NCI-H2107 treated with DMSO at 0.1 percent for 48 hours (cell line): ENCODE measurements around the gene ACLY.

Experiments used
- DNase-seq: peaks from one replicate; lab custom pipeline; 2025; ENCODE audit not compliant: unreplicated experiment; lab: John Stamatoyannopoulos, UW

The ACLY gene

DNA sequence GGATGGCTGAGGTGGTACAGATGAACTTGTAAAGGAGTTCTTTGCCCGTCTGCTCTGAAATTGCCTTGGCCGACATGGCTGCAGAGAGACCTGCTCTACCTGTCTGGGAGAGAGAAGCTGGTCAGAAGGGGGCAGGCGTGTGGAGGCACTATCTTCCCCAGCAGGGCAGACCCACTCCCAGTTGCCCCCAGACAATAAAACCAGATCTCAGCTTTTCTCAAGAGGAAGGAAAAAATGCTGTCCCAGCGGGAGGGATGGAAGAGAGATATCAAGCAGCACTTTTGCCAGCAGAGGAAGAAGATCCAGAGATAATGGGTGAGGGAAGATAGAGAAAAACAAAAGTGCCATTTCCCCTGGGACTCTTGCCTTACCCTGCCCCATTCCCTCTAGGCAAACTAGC, 5.0 kb downstream of the ACLY start:
- DNase-seq: no peak

DNA sequence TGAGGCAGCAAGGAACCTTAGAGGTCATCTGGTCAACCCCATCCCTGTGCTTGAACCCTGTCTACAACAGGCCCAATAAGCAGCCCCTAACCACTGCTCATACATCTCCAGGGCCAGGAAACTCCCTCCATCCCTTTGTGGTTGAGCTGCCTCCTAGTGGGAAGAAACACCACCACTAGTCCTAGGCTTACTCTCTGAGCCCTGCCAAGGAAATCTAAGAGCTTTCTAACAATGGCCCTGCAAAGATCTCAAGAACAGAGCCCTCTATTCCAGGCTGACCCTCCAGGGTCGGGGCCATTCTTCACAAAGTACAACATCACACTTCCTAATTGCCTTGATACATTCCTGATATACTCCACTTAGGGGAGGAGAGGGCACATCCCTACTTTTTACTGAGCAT, 5.8 kb downstream of the ACLY start:
- no peak for DNase-seq

DNA sequence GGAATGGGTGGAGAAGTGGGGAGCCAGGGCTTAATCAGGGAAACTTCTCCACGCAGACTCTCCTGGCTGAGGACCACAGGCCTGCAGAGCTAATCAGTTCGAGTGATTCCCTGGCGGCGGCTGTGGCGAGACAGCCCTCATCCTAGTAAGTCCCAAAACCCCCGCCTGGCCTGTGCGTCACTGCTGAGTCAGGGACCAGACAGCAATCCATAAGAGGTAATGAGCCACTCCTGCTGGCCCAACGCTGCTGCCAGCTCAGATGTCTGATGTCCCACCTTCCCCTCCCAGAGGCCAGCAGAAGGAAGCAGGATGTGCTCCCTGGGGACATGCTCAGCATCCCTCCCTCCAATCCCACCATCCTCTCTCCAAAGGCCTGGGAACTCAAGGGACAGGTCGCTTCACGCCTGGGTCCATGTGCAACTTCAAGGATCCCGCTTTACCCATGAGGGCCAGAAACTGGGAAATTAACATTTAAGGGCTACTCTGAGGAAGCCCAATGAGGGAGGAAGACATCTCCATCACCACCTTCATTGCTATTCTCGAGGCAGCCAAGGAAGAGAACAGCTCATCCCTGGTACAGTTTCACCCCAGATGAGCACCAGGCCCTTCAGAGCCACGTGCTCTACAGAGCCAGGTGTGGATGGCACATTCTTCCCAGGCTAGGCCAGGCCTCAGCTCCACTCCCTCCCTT, 7.9 kb downstream of the ACLY start:
- DNase-seq: no peak

DNA sequence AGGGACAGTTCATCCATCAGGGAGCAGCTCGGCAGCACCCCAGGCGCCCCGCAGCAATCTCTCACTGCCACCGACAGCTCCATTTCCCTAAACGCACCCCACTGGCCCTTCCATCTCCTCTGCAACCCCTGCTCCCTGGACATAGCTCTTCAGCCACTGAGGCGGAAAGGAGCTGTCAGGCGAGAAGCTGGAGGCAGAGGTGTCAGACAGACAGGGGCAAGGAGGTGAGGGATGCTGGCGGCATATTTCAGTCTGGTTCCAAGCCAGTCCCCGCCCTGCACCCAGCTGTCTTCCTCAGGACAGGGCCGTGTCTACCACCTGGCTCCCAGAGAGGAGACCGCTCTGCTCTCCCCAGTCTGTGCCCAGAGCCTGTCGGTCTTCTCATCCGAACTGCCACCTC, 9.7 kb downstream of the ACLY start:
- no peak for DNase-seq

DNA sequence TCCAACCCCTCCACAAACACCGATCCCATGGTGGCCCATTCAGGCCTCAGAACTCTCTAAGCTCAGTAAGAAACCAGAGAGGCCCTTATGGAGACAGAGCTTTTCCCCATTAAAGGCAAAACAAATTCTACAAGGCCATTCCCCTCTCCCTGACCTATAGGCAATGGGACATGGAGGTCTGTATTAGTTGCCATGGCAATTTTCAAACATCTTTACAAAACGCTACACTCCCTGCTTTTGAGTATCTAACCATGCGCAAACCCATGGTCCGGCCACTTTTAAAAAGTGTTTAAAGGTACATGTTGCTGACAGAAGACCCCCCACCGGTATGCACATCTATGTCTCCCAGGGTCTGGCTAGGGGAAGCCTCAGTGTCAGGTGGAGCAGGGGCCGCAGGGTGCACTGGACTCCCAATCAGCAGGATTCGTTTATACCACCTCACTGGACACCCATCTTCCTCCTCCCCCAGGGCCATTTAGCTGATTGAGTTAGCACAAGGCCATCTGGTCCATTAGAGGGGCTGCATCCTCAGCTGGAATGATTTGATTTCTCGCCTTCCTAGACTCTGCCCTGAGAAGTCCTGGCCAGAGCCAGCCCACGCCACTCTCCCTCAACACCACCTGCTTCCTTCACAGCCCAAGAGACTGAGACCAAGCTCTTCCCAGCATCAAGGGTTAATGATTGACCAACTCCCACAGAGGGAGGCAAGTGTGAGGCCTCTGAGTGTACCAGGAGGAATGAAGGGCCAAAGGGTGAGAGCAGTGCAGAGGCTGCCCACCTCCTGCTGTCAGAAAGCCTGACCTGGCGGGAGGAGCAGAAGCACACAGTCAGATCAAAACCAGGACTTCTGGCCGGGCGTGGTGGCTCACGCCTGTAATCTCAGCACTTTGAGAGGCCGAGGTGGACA, 10.9 kb downstream of the ACLY start:
- DNase-seq: no peak

DNA sequence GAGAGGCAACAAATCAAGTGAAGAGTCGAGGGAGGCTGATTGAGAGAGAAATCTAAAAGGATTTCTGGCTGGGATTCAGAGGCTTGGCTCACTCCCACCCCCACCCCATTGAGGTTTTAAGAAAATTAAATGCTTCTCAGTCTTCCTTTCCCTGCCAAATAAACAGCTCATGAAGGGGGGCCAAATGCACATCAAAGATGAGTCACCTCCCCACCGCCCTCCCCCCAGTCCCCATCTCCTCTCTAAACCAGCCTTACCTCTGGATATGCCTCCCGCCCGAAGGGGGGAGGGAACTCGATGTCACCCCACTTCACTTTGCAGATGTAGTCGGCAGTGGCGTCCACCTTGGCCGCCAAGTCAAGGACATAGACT, 11.6 kb downstream of the ACLY start:
- DNase-seq: no peak

DNA sequence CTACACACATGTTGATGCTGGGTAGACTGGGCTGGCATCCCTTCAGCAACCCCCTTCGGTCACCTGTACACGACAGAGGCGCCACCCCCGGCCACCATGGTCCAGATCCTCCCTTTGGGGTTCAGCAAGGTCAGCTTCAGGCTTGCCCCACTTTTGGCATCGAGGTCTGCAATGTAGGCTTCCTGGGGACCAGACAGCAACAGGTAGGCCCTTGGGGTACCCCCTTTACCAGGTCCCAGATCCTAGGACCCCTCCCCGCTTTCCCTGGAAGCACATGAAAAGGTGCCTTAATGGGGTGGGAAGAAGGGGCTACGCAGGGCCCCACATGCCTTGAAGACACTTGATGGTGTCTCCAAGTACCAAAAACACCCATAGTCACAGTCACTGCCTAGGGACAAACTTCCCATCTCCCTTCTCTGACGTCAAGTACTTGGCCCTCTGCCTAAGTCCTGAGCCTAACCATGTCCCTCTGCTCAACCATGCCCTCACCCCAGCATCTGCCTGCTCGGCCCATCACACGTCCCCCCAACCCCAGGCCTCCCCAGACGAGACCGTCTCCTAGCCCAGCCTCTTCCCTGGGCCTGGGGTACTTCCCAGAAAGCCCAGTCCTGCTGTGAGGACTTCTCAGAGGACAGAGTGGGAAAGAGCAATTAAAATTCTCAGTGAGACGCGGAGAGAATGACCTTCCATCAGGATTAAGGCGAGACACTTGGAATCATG, 12.1 kb downstream of the ACLY start:
- DNase-seq: no peak

DNA sequence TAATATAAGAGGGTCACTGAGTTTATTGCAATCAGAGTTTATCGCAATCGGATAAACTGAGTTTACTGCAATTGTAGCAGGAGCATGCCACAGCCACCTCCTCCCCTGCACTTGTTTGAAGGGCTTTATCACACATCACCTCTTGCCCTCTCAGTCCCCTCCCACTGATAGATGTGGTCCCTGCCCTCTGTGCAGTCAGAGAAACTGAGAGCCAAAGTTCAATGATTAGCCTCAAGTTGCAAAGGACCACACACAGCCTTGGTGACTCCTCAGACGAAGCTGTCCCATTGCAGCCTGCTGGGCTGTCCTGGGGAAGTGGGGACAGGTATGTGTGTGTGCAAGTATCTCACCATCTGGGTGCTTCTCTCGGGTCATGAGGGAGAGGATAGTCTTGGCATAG, 13.6 kb downstream of the ACLY start:
- DNase-seq: no peak

DNA sequence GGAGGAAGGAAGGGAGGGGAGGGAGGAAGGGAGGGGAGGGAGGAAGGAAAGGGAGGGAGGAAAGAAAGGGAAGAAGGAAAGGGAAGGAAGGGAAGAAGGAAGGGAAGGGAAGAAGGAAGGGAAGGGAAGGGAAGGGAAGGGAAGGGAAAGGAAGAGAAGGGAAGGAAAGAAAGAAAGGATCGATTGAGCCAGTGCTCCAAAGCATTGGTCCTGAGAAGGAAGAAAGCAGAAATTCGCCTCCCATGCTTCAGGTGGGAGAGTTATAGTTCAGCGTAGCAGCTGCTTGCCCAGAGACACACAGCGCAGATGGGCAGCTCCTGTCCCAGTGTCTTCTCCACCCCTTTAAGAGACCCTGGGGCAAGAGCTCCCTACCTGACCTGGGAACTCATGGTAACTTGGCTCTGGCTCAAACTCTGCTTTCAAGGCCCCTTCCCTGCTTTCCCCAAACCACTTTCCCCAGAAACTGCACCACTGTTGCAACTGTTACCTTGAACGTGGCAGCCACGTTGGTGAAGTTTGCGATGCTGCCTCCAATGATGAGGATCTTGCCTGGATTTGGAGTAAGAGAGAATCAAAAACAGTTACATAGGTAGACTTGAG, 14.4 kb downstream of the ACLY start:
- DNase-seq: no peak

DNA sequence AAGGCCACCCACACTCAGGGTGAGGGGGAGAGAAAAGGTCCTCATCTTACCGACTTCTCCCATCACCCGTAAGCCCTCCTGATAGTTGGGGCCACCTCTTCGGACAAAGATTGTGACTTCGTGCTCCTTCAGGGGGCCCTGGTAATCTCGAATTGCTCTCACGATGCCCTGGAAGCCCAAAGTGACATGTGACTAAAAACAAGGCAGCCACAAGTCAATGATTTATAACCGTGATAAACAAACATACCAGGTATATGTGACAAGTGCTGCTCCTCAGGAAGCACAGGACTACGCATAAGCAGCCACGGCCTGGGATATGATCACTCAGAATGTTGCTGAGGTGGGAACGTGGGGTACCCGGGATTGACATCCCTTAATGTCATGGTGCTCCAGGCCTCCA, 17.1 kb downstream of the ACLY start:
- no peak for DNase-seq

DNA sequence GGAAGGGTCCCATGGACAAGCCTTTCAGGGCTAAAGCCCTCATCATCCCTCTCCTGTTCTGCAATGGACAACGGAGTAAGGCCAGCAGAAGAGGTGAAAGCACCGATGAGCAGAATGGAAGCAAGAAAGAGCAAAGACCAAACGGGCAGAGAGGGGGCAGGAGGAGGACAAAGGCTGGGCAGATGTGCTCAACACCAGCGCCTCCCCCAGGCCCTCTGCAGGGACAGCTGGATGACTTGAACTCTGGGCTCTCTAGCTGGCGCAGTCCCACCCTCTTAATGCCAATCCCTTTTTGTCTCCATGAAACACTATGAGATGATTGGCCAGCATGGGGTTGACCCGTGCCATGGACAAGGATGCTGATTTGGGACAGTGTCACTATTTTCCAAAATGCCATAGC, 22.0 kb downstream of the ACLY start:
- DNase-seq: no peak

DNA sequence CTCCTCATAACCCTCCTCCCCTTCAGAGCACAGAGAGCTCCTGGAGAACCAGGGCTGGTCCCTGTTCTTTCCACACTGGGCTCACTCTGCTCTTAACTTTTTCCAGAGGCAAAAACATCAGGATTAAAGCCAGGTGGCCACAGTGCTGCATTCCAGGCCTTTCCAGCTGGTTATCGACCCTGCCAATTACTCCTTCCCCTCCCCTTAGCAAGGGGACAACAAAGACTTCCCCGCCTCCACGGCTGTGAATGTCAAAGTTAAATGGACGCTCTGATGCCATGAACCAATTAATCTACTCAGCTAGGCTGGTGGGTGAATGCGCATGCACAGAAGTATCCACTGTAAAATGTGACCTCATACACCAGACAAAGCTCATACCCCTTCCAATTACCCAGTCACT, 23.1 kb downstream of the ACLY start:
- DNase-seq: no peak

DNA sequence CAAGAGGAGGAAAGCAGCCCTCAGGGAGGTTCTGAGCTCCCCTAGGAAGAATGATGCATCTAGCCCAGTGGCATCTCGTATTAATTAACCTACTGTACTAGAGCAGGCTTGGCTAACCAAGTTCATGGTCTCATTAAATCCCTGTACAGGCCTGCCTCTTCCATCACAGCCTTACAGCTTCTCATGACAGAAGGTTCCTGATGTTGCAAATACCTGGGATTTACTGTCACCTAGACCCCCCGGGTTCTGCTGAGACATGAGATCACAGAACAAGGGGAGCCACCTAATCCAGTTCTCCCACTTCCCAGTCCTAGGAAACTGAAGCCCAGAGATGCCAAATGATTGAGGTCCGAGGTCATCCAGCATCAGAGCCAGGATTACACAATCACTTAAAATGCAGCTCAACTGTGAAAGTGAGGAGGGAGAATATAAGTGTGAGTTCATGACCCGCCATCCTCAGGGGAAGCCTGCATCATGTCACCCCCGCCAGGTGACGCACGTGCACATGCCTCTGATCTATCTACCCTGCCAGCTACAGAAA, 23.9 kb downstream of the ACLY start:
- no peak for DNase-seq

DNA sequence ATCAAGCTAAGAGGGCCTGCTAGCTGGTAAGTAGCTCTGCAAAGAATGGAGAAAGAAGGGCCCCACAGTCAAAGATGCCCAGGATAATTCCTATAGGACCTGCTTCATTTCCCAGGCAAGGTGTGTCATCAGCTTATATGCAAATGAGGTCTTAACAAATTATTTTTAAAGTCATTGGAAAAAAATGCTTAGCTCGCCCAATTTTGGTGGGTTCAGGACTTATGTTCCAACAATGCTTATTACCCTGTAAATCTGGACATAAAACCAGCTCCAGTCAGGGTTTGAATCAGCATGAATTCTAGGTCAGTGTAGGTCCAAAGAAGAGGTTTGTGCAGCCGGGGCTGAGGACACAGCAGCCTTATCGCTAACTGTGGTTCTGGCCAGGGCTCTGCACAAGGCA, 25.4 kb downstream of the ACLY start:
- no peak for DNase-seq

DNA sequence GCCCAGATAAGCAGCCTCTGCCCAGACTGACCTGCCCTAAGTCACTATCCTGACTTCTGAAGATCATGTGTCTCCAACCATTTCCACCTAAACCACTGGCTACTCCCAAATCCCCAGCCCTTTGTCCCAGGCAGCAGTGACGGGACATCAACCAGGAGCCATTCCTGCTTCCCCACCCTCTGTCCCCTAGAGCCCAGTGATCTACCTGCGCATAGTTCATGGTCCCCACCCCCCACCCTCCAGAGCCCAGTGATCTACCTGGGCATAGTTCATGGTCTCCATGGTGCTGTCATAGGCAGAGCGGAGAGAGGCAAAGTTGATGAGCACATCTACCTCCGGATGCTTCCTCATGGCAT, 26.8 kb downstream of the ACLY start:
- DNase-seq: no peak

DNA sequence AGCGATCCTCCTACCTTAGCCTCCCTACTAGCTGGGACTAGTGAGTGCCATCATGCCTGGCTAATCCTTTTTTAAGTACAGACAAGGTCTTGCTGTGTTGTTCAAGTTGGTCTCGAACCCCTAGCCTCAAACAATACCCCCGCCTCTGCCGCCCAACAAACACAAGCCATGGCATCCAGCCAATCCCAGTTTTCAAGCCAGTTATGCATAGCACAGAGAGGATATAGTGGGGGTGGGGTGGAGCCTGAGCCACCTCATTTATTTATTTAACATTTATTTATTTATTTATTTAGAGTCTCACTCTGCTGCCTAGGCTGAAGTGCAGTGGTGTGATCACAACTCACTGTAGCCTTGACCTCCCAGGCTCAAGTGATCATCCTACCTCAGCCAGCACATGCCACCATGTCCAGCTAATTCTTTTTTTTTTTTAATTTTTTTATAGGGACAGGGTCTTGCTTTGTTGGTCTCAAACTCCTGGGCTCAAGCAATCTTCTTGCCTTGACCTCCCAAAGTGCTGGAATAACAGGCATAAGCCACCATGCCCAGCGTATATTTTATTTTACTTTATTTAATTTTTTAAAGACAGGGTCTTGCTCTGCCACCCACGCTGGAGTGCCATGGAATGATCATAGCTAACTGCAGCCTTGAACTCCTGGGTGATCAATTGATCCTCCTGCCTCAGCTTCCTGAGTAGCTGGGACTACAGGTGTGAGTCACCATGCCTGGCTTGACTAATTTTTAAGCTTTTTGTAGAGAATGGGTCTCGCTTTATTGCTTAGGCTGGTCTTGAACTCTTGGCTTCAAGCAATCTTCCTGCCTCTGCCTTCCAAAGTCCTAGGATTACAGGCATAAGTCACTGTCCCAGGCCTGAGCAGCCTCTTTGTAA, 27.4 kb downstream of the ACLY start:
- DNase-seq: no peak

DNA sequence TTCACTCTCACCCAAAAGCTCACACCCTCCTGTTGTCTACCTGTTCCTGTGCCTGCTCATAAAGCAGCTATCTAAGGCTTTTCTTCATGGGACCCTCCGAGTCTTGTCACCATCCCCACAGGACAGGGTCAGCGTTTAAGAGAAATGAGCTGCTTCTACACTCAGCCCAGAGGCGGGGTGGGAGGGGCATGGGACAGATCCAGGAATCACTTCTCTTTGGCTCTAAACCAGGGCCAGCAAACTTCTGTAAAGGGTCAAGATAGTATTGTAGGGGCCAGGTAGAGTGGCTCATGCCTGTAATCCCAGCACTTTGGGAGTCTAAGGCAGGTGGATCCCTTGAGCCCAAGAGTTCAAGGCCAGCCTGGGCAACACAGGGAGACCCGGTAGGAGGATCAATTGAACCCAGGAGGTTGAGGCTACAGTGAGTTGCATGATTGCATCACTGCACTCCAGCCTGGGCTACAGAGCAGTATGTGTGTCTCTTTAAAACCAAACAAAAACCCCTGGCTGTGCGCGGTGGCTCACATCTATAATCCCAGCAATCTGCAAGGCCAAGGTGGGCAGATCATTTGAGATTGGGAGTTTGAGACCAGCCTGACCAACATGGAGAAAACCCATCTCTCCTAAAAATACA, 30.3 kb downstream of the ACLY start:
- no peak for DNase-seq

DNA sequence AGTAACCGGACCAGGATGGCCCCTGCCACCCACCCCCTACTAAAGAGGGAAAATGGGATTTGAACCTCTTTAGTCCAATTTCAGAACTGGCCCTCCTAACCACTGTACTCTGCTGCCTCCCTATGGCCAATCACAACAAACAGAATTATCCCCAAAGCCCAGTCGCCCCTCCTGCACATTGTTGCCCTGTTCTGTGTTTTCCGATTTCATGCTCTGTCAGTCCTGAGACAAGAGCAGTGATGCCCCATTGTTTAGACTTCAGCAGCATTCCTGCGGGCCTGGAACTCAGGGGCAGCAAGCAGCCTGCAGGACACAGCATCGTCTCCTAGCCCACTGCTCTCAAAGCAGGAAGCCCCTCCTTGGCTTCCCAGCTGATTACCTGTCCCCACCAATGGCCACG, 33.0 kb downstream of the ACLY start:
- no peak for DNase-seq

DNA sequence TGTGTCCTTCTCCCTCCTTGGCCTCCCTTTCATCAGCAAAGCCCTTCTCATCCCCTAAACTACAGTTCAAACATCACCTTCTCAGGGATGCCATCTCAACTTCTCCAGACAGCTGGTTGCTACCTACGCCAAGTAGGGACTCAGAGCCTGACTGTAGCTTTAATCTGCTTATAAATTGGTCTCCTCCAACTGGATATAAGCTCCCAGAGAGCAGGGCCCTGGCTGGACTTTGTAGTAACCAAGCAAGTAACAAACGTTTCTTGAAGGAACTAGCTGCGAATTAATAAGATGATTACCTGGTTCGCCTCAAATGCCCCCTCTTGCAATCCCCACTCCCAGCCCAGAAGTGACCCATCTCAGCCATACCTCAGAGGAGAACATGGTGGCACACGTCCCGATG, 36.0 kb downstream of the ACLY start:
- no peak for DNase-seq

DNA sequence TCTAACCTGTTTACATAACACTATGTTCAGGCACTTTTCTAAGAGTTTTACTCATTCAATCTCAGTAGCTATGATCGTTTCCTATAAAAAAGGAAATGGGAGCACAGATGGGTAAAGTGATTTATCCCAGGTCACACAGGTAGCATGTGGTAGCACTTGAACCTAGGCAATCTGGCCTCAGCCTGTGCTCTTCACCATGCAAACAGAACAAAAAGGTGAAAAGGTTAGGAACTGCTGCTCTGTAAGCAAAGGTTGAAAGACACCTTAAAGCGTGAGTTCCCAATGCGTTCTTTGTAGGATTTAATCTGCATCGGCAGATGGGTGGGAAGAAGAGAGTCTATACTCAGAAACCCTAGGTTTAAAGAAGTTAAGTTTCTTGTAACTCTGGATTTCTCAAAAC, 38.6 kb downstream of the ACLY start:
- DNase-seq: no peak
